ENCODE data around the gene GOLT1A.

GOLT1A gene

DNA sequence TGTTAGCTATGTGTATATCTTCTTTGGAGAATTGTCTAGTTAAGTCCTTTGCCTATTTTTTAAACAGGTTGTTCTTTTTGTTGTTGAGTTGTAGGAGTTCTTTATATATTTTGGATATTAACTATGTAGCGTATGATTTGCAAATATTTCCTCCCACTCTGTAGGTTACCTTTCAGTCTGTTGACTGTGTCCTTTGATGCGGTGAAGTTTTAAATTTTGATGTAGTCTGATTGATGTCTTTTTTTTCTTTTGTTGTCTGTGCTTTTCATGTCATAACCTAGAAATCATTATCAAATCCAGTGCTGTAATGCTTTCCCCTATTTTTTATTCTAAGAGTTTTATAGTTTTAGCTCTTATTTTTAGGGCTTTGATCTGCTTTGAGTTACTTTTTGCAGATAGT, 8.8 kb downstream of the GOLT1A start:
- Histone ChIP-seq H3K9me3 (ENCODE audit: severe bottlenecking) (no peaks in the 10 kb centered on the region), H3K4me1 (ENCODE audit: insufficient read depth, poor library complexity, severe bottlenecking) (no peaks in the 10 kb centered on the region), H3K27me3 (ENCODE audit: insufficient read depth, poor library complexity, severe bottlenecking) (no peaks in the 10 kb centered on the region), H3K27ac (ENCODE audit: poor library complexity, severe bottlenecking) (no peak overlapping the region), H3K36me3 (ENCODE audit: low read depth) (no peaks in the 10 kb centered on the region), H3K4me3 (ENCODE audit: severe bottlenecking) (no peak overlapping the region)
- no peak for DNase-seq (ENCODE audit: low spot score)
- ATAC-seq (ENCODE audit: low read depth) = no peak
- TF ChIP-seq, protein P1, sequence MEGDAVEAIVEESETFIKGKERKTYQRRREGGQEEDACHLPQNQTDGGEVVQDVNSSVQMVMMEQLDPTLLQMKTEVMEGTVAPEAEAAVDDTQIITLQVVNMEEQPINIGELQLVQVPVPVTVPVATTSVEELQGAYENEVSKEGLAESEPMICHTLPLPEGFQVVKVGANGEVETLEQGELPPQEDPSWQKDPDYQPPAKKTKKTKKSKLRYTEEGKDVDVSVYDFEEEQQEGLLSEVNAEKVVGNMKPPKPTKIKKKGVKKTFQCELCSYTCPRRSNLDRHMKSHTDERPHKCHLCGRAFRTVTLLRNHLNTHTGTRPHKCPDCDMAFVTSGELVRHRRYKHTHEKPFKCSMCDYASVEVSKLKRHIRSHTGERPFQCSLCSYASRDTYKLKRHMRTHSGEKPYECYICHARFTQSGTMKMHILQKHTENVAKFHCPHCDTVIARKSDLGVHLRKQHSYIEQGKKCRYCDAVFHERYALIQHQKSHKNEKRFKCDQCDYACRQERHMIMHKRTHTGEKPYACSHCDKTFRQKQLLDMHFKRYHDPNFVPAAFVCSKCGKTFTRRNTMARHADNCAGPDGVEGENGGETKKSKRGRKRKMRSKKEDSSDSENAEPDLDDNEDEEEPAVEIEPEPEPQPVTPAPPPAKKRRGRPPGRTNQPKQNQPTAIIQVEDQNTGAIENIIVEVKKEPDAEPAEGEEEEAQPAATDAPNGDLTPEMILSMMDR (IDR thresholded peaks at IDR 0.05; ENCODE audit: poor library complexity, severe bottlenecking) = no peak

DNA sequence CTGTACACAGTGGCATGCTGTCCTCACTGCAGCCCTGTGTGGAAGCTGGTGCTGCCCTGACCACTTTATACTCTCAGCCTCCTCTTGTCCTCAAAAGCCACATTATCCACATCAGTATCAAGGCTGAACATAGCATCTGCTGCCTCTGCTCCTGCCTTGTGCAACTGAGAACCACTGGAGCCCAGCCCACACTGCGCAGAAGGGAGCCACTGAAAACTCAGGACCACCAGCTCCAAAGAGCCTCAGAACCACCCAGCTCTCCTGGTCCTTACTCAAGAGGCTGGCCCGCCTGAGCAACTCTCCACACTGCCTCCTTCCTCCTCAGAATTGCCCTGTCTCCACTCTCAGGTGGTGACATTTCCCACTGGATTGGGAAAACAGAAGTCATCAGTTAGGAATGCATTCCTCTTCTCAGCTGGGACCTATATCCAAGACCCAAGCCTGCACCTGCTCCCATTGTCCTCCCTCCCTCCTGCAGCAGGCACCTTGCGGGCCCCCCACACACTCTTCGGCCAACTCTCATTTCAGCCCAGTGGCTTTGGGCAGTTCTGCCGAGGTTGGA, 10.5 kb downstream of the GOLT1A start:
- DNase-seq (ENCODE audit: low spot score) (no peak), ATAC-seq (ENCODE audit: low read depth) (no peak)
- Histone ChIP-seq H3K27me3 (ENCODE audit: insufficient read depth, poor library complexity, severe bottlenecking) (no peaks in the 10 kb centered on the region), H3K36me3 (ENCODE audit: low read depth) (no peaks in the 10 kb centered on the region), H3K4me1 (ENCODE audit: insufficient read depth, poor library complexity, severe bottlenecking) (peaks cover 10% of the 10 kb centered on the region), H3K27ac (ENCODE audit: poor library complexity, severe bottlenecking) (no peak overlapping the region), H3K4me3 (ENCODE audit: severe bottlenecking) (no peak overlapping the region), H3K9me3 (ENCODE audit: severe bottlenecking) (no peaks in the 10 kb centered on the region)
- TF ChIP-seq, protein P1 (IDR thresholded peaks at IDR 0.05; ENCODE audit: poor library complexity, severe bottlenecking) = no peak

DNA sequence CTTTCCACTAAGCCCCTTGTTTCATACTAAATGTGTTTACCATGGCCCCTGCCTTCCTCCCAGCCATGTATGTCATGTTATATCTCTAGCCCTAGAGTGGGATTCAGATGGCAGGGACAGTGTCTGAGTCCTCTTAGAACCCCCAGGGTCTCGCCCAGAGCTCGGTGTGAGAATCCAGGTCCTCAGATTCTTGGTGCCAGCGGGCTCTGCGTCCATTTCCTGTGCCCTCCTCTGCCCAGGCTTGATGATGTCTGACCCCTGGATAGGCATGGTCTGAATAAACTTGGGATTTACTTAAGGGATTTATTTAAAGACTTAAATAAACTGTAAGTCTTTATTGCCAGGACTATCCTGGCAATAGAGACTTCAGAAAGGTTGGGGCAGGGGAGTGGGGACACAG, 11.3 kb downstream of the GOLT1A start:
- H3K4me3 ChIP-seq (ENCODE audit: severe bottlenecking) = no peak overlapping the region
- H3K9me3 ChIP-seq (ENCODE audit: severe bottlenecking) = no peaks in the 10 kb centered on the region
- TF ChIP-seq, protein P1 (IDR thresholded peaks at IDR 0.05; ENCODE audit: poor library complexity, severe bottlenecking) = no peak
- no peak overlapping the region for H3K27ac ChIP-seq (ENCODE audit: poor library complexity, severe bottlenecking)
- peaks cover 13% of the 10 kb centered on the region for H3K4me1 ChIP-seq (ENCODE audit: insufficient read depth, poor library complexity, severe bottlenecking)
- no peak for ATAC-seq (ENCODE audit: low read depth)
- no peak for DNase-seq (ENCODE audit: low spot score)
- H3K36me3 ChIP-seq (ENCODE audit: low read depth) = no peaks in the 10 kb centered on the region
- H3K27me3 ChIP-seq (ENCODE audit: insufficient read depth, poor library complexity, severe bottlenecking) = no peaks in the 10 kb centered on the region

GRCh38 chr1:204201348-204202040, 12.3 kb downstream of the GOLT1A start:
- H3K4me3 ChIP-seq (ENCODE audit: severe bottlenecking) = no peak overlapping the region
- TF ChIP-seq, protein P1 (IDR thresholded peaks at IDR 0.05; ENCODE audit: poor library complexity, severe bottlenecking) = no peak
- ATAC-seq (ENCODE audit: low read depth) = no peak
- no peaks in the 10 kb centered on the region for H3K36me3 ChIP-seq (ENCODE audit: low read depth)
- peaks cover 13% of the 10 kb centered on the region for H3K4me1 ChIP-seq (ENCODE audit: insufficient read depth, poor library complexity, severe bottlenecking)
- H3K27ac ChIP-seq (ENCODE audit: poor library complexity, severe bottlenecking) = no peak overlapping the region
- DNase-seq (ENCODE audit: low spot score) = no peak
- no peaks in the 10 kb centered on the region for H3K9me3 ChIP-seq (ENCODE audit: severe bottlenecking)
- H3K27me3 ChIP-seq (ENCODE audit: insufficient read depth, poor library complexity, severe bottlenecking) = no peaks in the 10 kb centered on the region

GRCh38 chr1:204199579-204199978, 14.2 kb downstream of the GOLT1A start:
- TF ChIP-seq, protein P1 (IDR thresholded peaks at IDR 0.05; ENCODE audit: poor library complexity, severe bottlenecking) = no peak
- no peak for ATAC-seq (ENCODE audit: low read depth)

More at GRCh38 chr1:204199579-204199978, 14.2 kb downstream of the GOLT1A start:
- no peak for DNase-seq (ENCODE audit: low spot score)
- Histone ChIP-seq H3K4me1 (ENCODE audit: insufficient read depth, poor library complexity, severe bottlenecking) (peaks cover 13% of the 10 kb centered on the region), H3K4me3 (ENCODE audit: severe bottlenecking) (no peak overlapping the region), H3K9me3 (ENCODE audit: severe bottlenecking) (no peaks in the 10 kb centered on the region), H3K27ac (ENCODE audit: poor library complexity, severe bottlenecking) (peak overlapping the region; percentile 29), H3K36me3 (ENCODE audit: low read depth) (no peaks in the 10 kb centered on the region), H3K27me3 (ENCODE audit: insufficient read depth, poor library complexity, severe bottlenecking) (no peaks in the 10 kb centered on the region)

All from RWPE2 (cell line).